Measurements from ENCODE around the gene VSIG10L2.
"Not testable (repeated sequence)": the region's sequence is repeated elsewhere in the genome, so short reads cannot be mapped to it uniquely, and the experiment has no call there.

VSIG10L2 gene

DNA sequence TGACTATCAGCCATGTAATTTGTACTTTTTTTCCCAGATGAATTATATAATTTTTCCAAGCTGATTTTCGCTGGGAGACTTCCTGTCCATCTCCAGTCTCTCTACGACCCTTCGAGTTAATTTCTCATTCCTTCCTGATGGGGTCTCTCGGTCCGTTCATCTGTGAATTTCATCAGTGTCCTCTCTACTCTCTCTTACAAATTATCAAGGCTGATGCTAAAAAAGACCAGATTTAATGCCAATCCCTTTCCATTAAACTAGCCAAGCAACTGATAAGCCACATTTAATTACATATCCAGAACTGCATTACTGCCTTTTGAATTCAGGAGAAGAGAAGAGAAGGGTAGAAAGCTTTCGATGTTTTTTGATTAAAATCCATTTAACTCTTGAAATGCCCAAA, 25.8 kb downstream of the VSIG10L2 start:
- no peak for DNase-seq

DNA sequence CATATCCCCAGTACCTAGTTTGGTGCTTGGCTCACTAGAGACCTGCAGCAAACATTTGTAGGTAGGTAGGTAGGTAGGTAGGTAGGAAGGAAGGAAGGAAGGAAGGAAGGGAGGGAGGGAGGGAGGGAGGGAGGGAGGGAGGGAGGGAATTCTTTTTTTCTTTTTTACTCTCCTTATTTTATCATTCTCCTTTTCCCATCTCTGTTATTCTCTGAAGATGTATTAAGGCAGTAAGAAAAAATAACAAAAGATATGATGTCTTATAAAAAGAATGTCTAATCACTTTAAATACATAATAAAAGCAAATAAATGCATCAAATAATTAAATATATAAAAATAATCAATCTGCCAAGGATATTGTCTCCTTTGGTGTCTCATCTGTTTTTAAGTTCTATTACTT, 28.4 kb downstream of the VSIG10L2 start:
- DNase-seq = no peak

DNA sequence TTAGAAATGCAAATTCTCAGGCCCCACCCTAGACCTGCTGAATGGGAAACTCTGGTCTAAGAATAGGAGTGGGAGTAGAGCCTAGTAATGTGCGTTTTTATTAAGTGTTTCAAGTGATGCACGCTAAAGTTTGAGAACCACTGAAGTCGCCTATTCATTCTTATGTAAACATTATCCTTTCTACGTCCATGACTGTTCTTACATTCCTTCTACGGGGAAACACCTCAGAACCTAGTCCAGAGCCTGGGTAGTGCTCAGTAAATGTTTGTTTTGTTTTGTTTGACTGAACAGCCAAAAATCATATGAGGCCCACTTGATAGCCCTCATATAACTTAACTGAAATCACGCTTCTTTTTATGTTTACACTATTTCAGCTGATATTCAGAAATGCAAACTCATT, 29.8 kb downstream of the VSIG10L2 start:
- no peak for DNase-seq

DNA sequence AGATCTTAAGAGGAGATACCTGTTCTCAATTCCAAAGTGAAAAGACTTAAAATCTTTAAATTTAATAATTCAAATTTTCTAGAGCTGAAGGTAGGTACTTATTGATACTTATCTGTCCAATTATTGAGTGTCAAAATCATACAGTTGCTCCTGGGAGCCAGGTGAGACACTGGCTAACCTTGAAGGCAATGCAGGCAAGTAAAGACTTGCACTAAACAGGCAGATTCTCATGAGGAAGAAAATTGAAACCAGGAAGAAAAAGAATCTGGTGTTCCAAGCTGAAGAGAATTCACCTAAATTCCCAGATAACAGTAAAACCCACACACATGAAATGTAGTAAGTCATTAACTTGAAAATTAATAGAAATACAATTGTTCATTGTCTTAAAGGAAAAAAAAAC, 30.3 kb downstream of the VSIG10L2 start:
- no peak for DNase-seq

DNA sequence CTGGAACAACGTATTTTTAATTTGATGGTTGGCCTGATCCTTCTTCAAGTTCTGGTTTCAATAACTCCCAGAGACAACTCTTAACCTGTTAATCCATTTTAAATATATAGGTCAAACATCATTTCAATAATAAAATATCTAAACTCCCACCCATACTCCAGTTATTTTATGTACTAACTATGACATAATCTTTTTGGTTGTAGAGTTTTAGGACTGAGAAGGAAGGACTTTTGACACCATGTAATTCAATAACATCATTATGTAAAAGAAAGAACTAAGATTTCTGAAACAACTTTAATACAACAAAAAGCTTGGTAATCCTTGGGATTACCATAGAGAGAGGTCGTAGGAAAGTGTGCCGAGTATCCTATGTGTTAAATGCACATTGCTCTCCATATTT, 31.5 kb downstream of the VSIG10L2 start:
- DNase-seq = no peak

DNA sequence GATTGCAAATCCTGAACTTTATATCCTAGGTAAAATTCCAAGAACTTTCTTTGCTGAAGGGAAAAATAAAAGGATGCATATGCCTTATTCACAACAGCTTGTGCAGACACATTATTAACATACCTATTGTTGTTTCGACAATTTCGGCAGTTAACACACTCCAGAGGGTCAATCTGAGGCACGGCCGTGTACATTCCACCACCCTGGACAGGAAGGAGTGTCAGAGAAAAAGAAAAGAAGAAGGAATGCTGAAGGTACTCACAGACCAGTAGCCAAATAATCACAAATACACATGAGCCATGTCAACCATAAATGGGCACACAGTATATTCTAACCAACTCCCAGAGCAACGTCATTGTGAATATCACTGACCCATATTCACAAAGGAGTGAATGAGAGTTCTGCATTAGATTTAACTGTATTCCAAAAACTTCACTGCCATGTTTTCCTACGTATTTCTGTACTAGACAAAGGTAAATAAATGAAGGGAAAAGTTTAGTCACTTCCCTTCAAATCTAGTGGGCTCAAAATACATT, 32.4 kb downstream of the VSIG10L2 start:
- no peak for DNase-seq

DNA sequence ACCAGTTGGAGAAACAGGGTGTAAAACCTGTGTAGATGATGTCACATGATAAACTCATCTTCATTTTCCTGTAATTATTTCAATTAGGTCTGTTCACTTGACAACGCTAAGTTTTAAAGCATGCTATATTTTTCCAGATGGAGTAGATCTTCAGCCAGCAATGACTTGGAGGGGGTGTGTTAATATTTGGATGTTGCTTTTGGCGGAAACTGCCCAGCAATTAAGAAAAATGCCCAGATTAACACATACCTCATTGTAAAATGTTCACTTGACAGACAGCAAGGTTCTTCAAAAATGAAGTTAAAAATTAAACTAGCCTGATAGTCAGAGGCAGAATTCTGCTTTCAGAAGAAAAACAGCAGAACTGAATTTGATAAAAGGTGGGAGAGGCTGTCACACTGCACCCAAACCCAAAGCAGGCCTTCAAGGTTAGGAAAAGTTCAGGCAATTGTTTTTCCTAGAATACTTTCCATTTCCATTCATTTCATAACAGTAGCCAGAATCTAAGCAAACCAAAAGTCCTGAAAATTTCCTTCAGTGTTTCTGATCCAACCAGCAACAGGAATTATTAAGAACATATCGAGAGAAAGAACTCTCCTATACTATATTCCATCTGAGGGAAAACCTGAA, 33.0 kb downstream of the VSIG10L2 start:
- no peak for DNase-seq

DNA sequence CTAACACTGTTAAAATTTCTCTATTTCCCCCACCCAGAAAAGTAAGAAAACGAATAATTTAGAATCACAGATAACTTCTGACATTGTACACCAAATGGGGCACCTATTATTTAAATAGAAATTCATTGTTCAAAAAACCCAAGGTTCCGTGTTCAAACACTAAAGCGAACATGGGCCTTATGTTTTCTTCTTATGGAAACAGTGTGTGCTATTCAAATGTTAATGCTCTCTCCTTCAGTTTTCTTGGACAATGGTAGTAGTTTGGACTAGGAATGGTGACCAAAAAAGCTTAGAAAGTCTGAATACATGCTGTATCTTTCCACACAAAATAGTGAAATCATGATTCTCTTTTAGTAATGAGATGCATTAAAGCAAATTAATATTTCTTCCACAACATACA, 33.7 kb downstream of the VSIG10L2 start:
- DNase-seq = no peak

DNA sequence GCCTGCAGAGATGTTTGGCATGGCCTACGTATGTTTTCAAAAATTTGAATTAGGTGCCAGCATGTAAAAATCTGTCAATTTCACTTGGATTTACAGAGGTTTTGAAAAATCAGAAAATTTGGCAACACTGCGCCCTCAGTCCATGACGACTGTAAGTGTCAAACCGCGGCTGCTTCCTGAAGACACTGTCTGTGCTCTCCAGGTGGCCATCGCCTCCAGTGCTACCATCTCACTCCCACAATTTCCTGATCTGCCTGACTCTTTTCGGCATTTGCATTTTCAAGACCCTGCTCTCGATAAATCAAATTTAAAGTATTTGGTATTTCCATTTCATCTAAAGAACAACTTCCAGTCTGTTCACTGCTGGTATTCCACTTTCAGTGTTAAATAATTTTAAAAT, 34.6 kb downstream of the VSIG10L2 start:
- no peak for DNase-seq

DNA sequence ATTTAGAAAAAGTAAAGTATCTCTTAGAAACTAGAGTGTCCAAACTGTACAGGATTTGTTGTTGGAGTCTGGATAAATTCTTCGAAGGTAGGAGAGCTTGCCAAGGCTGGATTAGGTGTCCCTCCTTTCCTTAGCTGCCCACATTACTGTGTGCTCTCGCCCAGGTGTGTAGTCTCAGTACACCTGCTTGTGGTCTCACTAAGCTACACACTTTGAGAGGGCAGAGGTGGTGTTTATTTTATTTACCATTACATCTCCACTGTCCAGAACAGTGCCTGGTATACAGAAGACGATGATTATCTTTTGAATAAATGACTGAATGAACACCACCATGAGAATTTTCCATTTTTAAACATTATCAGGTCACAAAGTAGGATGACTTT, 36.5 kb downstream of the VSIG10L2 start:
- no peak for DNase-seq

DNA sequence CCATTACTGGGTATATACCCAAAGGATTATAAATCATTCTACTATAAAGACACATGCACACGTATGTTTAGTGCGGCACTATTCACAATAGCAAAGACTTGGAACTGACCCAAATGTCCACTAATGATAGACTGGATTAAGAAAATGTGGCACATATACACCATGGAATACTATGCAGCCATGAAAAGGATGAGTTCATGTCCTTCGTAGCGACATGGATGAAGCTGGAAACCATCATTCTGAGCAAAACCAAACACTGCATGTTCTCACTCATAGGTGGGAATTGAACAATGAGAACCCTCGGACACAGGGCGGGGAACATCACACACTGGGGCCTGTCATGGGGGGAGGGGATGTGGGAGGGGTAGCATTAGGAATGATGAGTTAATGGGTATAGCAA, 40.1 kb downstream of the VSIG10L2 start:
- DNase-seq = not testable (repeated sequence)

DNA sequence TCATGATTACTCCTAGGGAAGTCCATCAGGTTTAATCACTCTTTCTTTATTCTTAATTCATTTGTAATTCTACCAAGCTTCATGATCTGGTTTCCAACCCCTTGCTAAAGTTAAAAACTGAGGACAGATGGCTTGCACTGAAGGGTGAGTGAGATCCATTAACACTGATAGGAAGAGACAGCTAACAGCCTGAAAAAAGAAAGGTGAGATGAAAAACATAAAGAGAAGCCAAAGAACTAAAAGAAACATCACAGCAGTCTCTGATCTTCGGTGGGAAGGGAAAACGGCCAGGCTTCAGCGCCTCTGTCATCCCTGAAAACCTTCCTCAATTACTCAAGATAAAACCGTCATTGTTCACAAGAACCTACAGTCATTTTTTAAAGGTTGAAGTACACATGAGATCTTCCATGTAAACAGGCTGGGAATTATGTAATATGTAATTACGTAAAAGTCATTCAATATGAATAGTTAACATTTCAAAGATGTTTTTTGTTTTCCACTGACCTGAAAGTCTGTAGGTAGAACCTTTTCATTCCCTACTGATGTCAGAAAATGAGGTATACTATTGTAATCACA, 41.3 kb downstream of the VSIG10L2 start:
- DNase-seq = no peak

DNA sequence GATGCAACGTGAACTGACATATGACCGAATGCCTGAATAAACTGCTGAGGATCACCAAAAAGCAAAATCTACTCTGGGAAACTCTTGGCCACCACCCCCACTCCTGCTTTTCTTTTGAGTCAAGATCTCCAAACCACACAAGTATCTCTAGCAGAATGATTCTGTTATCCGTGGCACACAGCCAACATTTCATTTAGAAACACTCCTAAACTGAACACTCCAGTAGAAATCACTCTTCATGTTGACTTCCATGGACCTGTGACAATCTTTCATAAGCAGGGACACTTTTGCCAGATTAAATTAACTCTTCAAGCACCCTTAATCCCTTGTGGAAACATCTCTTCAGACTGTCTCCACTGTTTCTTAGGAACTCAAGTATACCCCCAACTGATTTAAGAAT, 44.4 kb downstream of the VSIG10L2 start:
- no peak for DNase-seq

DNA sequence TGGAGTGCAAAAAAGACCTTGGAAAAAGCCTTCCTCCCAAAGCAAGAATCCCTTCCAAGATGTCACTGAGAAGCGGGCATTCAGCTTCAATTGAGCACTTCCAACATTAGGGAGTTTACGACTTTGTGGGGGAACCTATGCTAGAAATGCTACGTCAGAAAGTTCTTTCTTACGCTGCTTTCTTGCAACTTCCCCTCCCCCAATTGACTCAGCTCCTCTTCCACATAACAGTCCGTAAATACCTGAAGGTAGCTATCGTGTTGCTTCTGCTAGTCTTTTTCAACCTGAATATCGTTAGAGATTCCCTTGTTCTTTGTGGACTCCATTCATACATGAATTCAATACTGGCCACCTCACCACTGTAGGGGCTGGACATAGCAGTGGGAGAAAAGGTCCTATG, 47.0 kb downstream of the VSIG10L2 start:
- DNase-seq = no peak

DNA sequence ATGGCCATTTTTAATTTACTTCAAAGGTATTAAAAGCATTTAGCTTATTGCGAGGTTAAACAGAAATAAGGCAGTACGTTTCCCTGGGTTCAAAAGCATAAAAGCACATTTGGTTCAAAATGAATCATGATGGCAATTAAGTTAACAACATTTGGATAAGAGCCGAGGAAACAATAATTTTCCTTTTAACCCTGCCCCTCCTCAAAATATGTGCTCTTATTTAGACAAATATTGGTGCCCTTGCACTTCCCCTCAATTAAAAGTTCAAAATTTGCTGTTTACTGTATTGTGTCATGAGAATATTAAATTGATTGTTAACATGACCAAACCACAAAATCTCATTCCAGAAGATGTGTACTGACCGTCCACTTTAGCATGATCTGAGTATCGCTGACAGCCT, 48.7 kb downstream of the VSIG10L2 start:
- DNase-seq = no peak

DNA sequence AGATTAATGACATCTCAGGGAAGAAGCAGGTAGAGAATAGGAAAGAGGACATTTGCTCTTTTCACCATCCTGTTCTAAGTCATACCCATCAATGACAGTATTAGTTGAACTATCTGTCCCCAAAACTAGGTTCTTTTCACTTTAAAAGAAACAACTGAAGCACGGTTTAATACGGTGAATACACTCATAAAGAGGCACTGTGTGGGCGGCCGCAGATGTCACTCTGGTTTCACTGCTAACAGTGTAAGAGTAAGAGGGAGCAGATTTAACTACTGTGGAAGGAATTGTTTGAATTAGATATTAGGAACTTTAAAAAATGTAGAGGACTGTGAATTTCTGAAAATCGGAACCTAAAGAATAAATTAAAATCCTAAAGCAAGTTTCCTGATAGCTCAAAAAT, 49.5 kb downstream of the VSIG10L2 start:
- no peak for DNase-seq

DNA sequence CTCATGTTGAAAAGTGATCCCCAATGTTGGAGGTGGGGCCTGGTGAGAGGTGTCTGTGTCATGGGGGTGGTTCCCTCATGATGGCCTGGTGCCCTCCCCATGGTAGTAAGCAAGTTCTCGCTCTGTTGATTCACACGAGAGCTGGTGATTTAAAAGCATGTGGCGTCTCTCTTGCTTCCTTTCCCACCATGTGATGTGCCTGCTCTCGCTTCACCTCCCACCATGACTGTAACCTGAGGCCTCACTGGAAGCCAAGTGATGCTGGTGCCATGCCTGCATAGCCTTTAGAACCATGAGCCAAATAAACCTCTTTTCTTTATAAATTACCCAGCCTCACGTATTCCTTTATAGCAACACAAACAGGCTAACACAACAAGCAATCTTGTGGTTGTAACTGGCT, 52.4 kb downstream of the VSIG10L2 start:
- DNase-seq = no peak

DNA sequence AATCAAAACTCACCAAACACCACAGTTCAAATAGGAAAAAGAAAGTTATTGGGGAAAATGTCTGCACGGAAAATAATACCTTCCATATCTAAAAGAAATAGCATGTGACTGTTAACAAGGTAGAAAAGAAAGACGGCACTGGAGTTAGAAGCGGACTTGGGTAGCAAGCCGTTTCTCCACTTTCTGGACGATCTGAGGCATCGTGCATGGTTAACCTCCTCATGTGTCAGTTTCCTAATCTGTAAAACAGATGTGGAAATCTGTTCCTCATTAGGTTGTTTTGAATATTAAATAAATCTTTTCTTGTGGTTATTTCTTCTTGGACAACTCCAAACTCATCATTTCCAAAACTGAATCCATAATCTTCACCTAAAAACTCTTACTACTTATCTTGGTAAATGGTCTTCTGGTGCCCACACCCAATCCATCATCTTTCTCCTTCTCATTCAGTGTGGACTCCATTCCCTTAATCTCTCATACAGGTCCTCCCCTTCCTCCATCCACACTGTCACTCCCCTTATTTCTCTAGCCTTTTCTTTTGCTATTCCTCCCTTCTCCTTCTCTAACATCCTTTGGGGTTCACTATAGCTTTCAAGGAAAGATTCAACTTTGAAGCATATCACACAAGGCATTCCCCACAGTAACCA, 53.5 kb downstream of the VSIG10L2 start:
- DNase-seq = no peak

DNA sequence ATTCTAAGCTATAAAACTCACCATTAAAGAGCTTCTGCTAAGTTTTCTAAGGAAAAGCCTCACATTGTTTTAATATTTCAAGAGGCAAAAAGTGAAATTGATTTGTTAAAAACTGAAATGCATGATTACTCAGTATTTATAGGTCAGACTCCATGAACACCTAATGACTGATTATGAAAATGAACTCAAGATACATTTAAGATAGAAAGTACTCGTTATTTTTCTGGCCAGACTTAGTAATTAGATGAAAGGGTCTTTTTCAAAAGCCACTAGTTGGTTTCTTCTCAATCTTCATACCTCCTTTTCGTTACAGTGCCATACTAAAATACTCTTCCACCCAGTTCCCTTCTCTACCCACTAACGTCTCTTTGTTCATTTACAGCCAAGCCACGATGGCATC, 56.3 kb downstream of the VSIG10L2 start:
- DNase-seq = no peak

Measured in central memory CD4-positive, alpha-beta T cell (primary cell).